NCI-H2227 (cell line): ENCODE data around the gene ZNF117.
A peak's percentile ranks its signal among the peaks of the same experiment; 100 is the strongest.
"Not testable (repeated sequence)": the region's sequence is repeated elsewhere in the genome, so short reads cannot be mapped to it uniquely, and the experiment has no call there.

Experiments
- DNase-seq: peaks from one replicate; lab custom pipeline; 2025; ENCODE audit not compliant: unreplicated experiment; lab: John Stamatoyannopoulos, UW

The ZNF117 gene

GRCh38 chr7:64997164-64997908 lies 6.5 kb upstream of the ZNF117 start:
- DNase-seq, result no peak

DNA sequence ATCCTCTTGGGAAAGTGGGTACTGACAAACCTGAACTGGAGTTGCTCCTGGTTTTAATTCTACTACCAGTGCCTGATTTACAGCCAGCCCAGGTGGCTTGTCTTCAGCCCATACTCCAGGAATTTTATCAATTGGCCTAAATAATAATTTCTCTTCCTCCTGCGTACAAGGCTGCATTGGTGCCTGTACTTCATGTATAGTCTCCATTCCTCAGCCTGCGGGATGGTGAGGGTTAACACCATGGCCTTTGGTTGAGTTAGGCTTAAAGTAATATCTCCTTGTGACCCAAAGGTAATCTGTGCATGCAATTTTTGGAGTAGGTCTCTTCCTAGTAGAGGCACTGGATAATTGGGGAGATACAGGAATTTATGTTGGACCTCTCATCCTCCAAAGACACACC lies 5.5 kb upstream of the ZNF117 start:
- DNase-seq, result no peak

- no peak for DNase-seq
Measured at GRCh38 chr7:64993901-64994300, 3.1 kb upstream of the ZNF117 start.

GRCh38 chr7:64992971-64993370 lies 2.1 kb upstream of the ZNF117 start:
- DNase-seq, result no peak

DNA sequence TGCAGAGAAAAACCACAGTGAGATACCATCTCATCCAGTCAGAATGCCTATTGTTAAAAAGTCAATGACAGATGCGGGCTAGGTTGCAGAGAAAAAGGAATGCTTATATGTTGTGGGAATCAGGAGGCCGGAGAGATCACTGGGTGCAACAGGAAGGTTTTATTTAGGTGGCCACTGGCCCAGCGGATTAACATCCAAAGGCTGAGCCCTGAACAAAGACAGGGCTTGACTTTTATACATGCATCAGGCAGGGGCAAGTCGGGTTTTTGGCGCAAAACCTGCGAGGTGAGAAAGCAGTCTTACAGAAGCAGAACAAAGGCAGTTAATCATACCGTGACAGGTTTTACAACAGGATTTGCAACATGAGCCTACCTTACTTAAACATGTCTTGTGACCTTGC lies 620 bp downstream of the ZNF117 start:
- no peak for DNase-seq

- DNase-seq, result no peak
Measured at GRCh38 chr7:64978497-64979203, 12.2 kb downstream of the ZNF117 start.

DNA sequence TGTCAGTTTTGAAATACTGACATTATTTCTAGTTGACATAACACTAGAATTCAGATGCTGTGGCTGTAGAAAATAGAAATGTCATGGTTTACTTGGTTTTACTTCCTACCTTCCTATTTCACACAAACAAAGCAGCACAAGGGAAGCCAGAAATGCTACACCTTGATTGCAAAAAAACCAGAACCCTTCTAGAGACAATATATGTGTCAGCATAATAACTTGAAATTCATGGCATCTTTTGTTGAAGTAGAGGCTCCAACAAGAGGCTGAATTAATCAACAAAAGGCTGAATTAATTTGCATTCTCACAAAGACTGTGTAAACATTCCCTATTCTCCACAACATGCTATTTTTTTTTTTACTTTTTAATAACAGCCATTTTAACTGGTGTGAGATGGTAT lies 25.2 kb downstream of the ZNF117 start:
- DNase-seq, result no peak

GRCh38 chr7:64959072-64959747 lies 31.6 kb downstream of the ZNF117 start:
- no peak for DNase-seq

- peak; percentile 68 for DNase-seq
Measured at GRCh38 chr7:64951250-64951848, 39.5 kb downstream of the ZNF117 start.

DNA sequence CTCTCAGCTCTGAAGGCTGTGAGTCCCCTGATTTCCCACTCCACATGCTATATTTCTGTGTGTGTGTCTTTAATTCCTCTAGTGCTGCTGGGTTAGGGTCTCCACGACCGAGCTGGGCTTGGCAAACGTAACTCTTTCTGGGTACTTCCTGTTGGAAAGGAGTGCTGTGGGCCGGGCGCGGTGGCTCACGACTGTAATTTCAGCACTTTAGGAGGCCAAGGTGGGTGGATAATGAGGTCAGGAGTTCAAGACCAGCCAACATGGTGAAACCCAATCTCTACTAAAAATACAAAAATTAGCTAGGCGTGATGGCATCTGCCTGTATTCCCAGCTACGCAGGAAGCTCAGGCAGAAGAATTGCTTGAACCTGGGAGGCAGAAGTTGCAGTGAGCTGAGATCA lies 40.2 kb downstream of the ZNF117 start:
- DNase-seq, result not testable (repeated sequence)

- DNase-seq, result not testable (repeated sequence)
Measured at GRCh38 chr7:64948774-64949173, 42.1 kb downstream of the ZNF117 start.

- no peak for DNase-seq
Measured at GRCh38 chr7:64947252-64948000, 43.4 kb downstream of the ZNF117 start.

DNA sequence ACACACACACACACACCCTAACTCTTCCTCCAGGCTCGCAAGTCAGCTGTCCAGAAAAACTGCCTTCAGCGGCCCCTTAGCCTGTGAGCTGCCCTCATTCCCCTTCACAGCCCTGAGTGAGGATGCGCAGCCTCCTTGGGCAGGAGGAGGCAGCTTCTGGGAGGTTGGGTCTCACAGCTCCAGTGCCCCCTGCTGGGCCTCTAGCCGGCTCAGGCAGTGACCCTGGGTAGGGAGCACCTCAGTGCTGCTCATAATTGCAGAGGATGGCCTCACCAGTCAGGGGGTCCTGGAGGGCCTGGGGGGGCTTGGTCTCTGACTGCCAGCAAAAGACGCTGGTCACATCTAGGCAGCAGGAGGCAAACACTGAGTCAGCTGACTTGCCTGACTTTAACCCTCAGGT lies 44.1 kb downstream of the ZNF117 start:
- DNase-seq, result peak; percentile 34

DNA sequence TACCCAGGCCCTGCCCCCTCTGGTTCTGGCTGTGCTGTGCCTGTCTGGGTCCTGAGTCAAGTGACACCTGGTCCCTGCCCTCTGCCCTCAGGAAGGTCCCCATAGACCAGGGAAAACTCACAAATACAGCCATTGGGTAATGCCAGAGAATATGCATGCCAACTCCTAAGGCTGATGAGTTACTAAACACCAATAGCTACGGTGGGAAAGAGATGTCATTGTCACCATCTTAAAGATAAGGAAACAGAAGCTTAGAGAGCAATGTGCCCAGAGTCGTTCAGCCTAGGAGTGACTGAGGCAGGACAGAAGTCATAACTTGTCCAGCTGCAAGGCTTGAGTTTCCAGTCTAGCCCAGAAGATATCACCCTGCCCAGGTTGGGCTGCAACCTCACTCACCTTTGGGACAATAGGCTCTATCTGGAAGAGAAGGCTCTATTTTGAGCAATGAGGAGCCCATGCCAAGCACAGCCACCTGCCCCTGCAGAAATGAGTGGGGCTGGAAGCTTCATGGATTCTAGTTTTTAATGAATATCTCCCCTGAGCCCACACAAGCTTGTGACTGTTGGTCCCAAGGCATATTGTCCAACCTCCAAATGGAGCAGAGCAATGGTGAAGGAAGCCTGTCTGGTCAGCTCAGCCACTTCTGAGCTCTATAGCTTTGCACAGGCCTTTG lies 45.2 kb downstream of the ZNF117 start:
- no peak for DNase-seq

GRCh38 chr7:64944667-64945502 lies 46.0 kb downstream of the ZNF117 start:
- not testable (repeated sequence) for DNase-seq

DNA sequence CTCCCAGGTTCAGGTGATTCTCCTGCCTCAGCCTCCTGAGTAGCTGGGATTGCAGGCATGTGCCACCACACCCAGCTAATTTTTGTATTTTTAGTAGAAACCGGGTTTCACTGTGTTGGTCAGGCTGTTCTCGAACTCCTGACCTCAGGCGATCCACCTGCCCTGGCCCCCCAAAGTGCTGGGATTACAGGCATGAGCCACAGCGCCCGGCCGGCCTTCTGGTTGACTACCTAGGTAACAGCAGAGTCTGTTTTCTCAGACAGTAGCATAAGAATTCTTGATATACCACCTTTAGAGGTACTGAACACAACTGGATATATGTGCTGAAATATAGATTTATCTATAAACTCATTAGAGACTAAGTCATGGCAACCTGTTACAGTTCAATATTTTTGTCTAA lies 50.8 kb downstream of the ZNF117 start:
- DNase-seq, result not testable (repeated sequence)

- no peak for DNase-seq
Measured at GRCh38 chr7:64938540-64938939, 52.3 kb downstream of the ZNF117 start.

GRCh38 chr7:64934478-64934877 lies 56.4 kb downstream of the ZNF117 start:
- no peak for DNase-seq
